Measurements from ENCODE around the gene CACHD1.

- TF ChIP-seq CTCF (IDR thresholded peaks at IDR 0.05) (no peak), POLR2A (IDR thresholded peaks at IDR 0.05) (no peak)
These were observed 72.2 kb downstream of the CACHD1 start for GRCh38 chr1:64542118-64542517.

All from body of pancreas (tissue), 4 donors.